B cell (primary cell): ENCODE results near the gene RPH3AL. TPM values are rescaled to one million over a fixed set of nuclear protein-coding genes. Genes with fewer than 3 reads are reported as not detected.

ENCODE experiments used
- ATAC-seq: fragments of 200-7000 bp; cut with Tn5 transposase; one replicate; pipeline ENCODE4 v1.10.0; 2021; ENCODE audit warnings: low read depth, mild to moderate bottlenecking, moderate number of reproducible peaks, moderate library complexity
- CTCF ChIA-PET: fragments of 350-600 bp; sonication (Branson Sonifier 250); formaldehyde crosslinking; loops from one replicate; lab custom pipeline; 2021; ENCODE audit warnings: antibody characterized with exemption, inconsistent platforms; lab: Charles Lee
- POLR2A ChIA-PET: fragments of 350-600 bp; sonication (Branson Sonifier 250); formaldehyde crosslinking; loops from one replicate; lab custom pipeline; 2021; ENCODE audit warnings: antibody characterized with exemption; lab: Charles Lee
- DNase-seq: peaks from one replicate; pipeline ENCODE4 v3.0.0; 2013
- H2AFZ ChIP-seq: 2 replicates; pipeline ENCODE4 v1.6.1; 2012; ENCODE audit warnings: mild to moderate bottlenecking, low read depth, low read length; ENCODE audit not compliant: insufficient read depth, poor library complexity, severe bottlenecking
- H3K27ac ChIP-seq, 2 donors: 1 replicate in 1 of 2; 2 replicates in 1 of 2; pipeline ENCODE4 v1.5.1; 2012 to 2013; ENCODE audit warnings: low read length in 2 of 2, mild to moderate bottlenecking in 2 of 2, moderate library complexity in 1 of 2
- H3K27me3 ChIP-seq, 4 experiments: fragments of 200-600 bp in 1 of 4; sonication (generic) in 1 of 4; replicated peaks in 1 of 4; 1 replicate in 2 of 4; 2 replicates in 2 of 4; pipeline versions ENCODE4 v1.6.1 to v1.7.0; 2013 to 2016; ENCODE audit warnings: low read length in 3 of 4, mild to moderate bottlenecking in 2 of 4, mixed read lengths in 1 of 4, moderate library complexity in 1 of 4; ENCODE audit not compliant: insufficient read depth in 4 of 4, control insufficient read depth in 3 of 4; ENCODE audit errors: control extremely low read depth in 1 of 4
- H3K36me3 ChIP-seq, 2 experiments: replicated peaks in 1 of 2; 1 replicate in 1 of 2; 2 replicates in 1 of 2; pipeline versions ENCODE4 v1.6.1 to v1.7.1; 2013; ENCODE audit warnings: low read length in 1 of 2; ENCODE audit not compliant: insufficient read depth in 2 of 2, control insufficient read depth in 1 of 2; ENCODE audit errors: control extremely low read depth in 1 of 2, extremely low read depth in 1 of 2
- H3K4me1 ChIP-seq, 2 donors: fragments of 200-600 bp in 1 of 2; sonication (generic) in 1 of 2; 1 replicate in 1 of 2; 2 replicates in 1 of 2; pipeline versions ENCODE4 v1.5.1 to v1.6.1; 2013 to 2017; ENCODE audit warnings: low read length in 2 of 2; ENCODE audit not compliant: control insufficient read depth in 2 of 2, insufficient read depth in 2 of 2
- H3K4me2 ChIP-seq: replicated peaks from 2 replicates; pipeline ENCODE3; 2012; ENCODE audit warnings: mild to moderate bottlenecking, low read depth, low read length; ENCODE audit not compliant: poor library complexity, severe bottlenecking
- H3K4me3 ChIP-seq, 5 experiments: fragments of 200-600 bp in 1 of 5; sonication (generic) in 1 of 5; 1 replicate in 3 of 5; 2 replicates in 2 of 5; pipeline versions ENCODE4 v1.5.1 to v1.7.0; 2011 to 2016; ENCODE audit warnings: low read length in 4 of 5, mild to moderate bottlenecking in 4 of 5, low read depth in 2 of 5, control low read depth in 1 of 5, moderate library complexity in 1 of 5; ENCODE audit not compliant: insufficient read depth in 1 of 5; ENCODE audit errors: control extremely low read depth in 1 of 5, extremely low read depth in 1 of 5
- H3K79me2 ChIP-seq: fragments of 200-600 bp; sonication (generic); one replicate; pipeline ENCODE4 v1.6.0; 2016; ENCODE audit warnings: low read length; ENCODE audit not compliant: control insufficient read depth, insufficient read depth
- H3K9ac ChIP-seq: fragments of 200-600 bp; sonication (generic); 2 replicates; pipeline ENCODE4 v1.6.1; 2017; ENCODE audit warnings: mild to moderate bottlenecking, low read length, moderate library complexity
- H3K9me3 ChIP-seq, 3 donors: one replicate each; pipeline versions ENCODE4 v1.6.1 to v1.7.1; 2013; ENCODE audit warnings: low read length in 2 of 3; ENCODE audit not compliant: control insufficient read depth in 2 of 3, insufficient read depth in 1 of 3; ENCODE audit errors: control extremely low read depth in 1 of 3
- H4K20me1 ChIP-seq: 2 replicates; pipeline ENCODE4 v1.6.0; 2012; ENCODE audit warnings: mild to moderate bottlenecking, low read length; ENCODE audit not compliant: insufficient read depth, control insufficient read depth, poor library complexity, severe bottlenecking
- H3K27ac Mint-ChIP-seq: one replicate; pipeline ENCODE4 v1.8.0; 2021; ENCODE audit warnings: mixed read lengths
- H3K27me3 Mint-ChIP-seq: one replicate; pipeline ENCODE4 v1.8.0; 2021; ENCODE audit warnings: mixed read lengths
- H3K4me1 Mint-ChIP-seq: one replicate; pipeline ENCODE4 v1.8.0; 2021; ENCODE audit warnings: mixed read lengths
- H3K4me3 Mint-ChIP-seq: one replicate; pipeline ENCODE4 v1.8.0; 2021; ENCODE audit warnings: mixed read lengths
- H3K9me3 Mint-ChIP-seq: one replicate; pipeline ENCODE4 v1.8.0; 2022; ENCODE audit warnings: mixed read lengths; ENCODE audit not compliant: insufficient read depth
- CTCF ChIP-seq: fragments of 200-600 bp; IDR thresholded peaks from one replicate; pipeline ENCODE4 v1.8.0; 2022; ENCODE audit warnings: antibody characterized with exemption, mild to moderate bottlenecking
- EZH2 ChIP-seq: IDR thresholded peaks from 2 replicates; pipeline ENCODE4 v1.6.1; 2012; ENCODE audit warnings: borderline replicate concordance, low read depth, mild to moderate bottlenecking, moderate library complexity, low read length; ENCODE audit not compliant: insufficient read depth, poor library complexity, severe bottlenecking
- WGBS: methylation state at CpG from one replicate; pipeline ENCODE4 v1.1.5; 2013; ENCODE audit warnings: missing lambda C conversion rate; ENCODE audit not compliant: insufficient coverage; 5-methylcytosine and 5-hydroxymethylcytosine counted together
- intact Hi-C: fragments of 100-400 bp; cut with micrococcal nuclease; formaldehyde crosslinking; loops from one replicate; pipeline ENCODE4 v1.10.0; 2022
- polyA plus RNA-seq: library from polyadenylated mRNA; depleted of rRNA; stranded (reverse); fragments of >200 nt; gene quantifications from 2 replicates; pipeline ENCODE4 v1.2.3, GENCODE V29; 2012
- total RNA-seq, 2 donors: library from RNA; stranded (reverse); fragments of 120-200 nt in 1 of 2; gene quantifications; 1 replicate in 1 of 2; 2 replicates in 1 of 2; pipeline versions ENCODE4 v1.2.3 to v1.2.4, GENCODE V29; 2013 to 2022

RPH3AL gene
- total and polyA plus RNA-seq, 2 donors (not counting 1 experiment from before 2014, with no cell fraction given), result 10.8 to 13.3 TPM

- no peaks in the 10 kb centered on the region for H3K27me3 Mint-ChIP-seq
- Histone ChIP-seq H3K4me3 (no peak overlapping the region), H3K4me1 (no peaks in the 10 kb centered on the region), H3K9ac (no peak overlapping the region), H3K9me3 (peaks cover 0 to 7% (median 0%) of the 10 kb centered on the region in 3 donors), H2AFZ (no peak overlapping the region), H3K27ac (no peak overlapping the region), H3K79me2 (no peaks in the 10 kb centered on the region), H4K20me1 (no peaks in the 10 kb centered on the region), H3K36me3 (no peaks in the 10 kb centered on the region), H3K4me2 (no peak overlapping the region), H3K27me3 (no peaks in the 10 kb centered on the region)
- H3K27ac Mint-ChIP-seq, result no peak overlapping the region
- intact Hi-C loops, result no loop called here
- 91% methylated on average over 10 of the region's 10 CpGs for WGBS
- CTCF ChIA-PET, result no interaction called here
- no peak for DNase-seq
- H3K9me3 Mint-ChIP-seq, result no peaks in the 10 kb centered on the region
- no peaks in the 10 kb centered on the region for H3K4me1 Mint-ChIP-seq
- POLR2A ChIA-PET, result no interaction called here
- TF ChIP-seq CTCF, result no peak
- TF ChIP-seq EZH2, result no peak
- no peak overlapping the region for H3K4me3 Mint-ChIP-seq
- no peak for ATAC-seq
These were observed 39.4 kb downstream of the RPH3AL start for GRCh38 chr17:313231-313630.

GRCh38 chr17:312476-313148 is 40.0 kb downstream of the RPH3AL start:
- 90% methylated on average over 18 of the region's 18 CpGs for whole genome bisulfite sequencing
- no peak for ATAC-seq
- no peak overlapping the region for H3K4me3 ChIP-seq
- intact Hi-C loops, result no loop called here
- no peak overlapping the region for H2AFZ ChIP-seq
- POLR2A ChIA-PET, result no interaction called here
- no peak overlapping the region for H3K27ac ChIP-seq
- DNase-seq, result no peak
- no peaks in the 10 kb centered on the region for H4K20me1 ChIP-seq
- TF ChIP-seq EZH2 (no peak), CTCF (no peak)
- no peak overlapping the region for H3K27ac Mint-ChIP-seq
- no peak overlapping the region for H3K9ac ChIP-seq
- no peaks in the 10 kb centered on the region for H3K27me3 ChIP-seq
- no peak overlapping the region for H3K4me3 Mint-ChIP-seq
- no peaks in the 10 kb centered on the region for H3K4me1 ChIP-seq
- H3K4me2 ChIP-seq, result no peak overlapping the region
- no peaks in the 10 kb centered on the region for H3K9me3 Mint-ChIP-seq
- no peaks in the 10 kb centered on the region for H3K27me3 Mint-ChIP-seq
- no peaks in the 10 kb centered on the region for H3K79me2 ChIP-seq
- CTCF ChIA-PET, result no interaction called here
- no peaks in the 10 kb centered on the region for H3K4me1 Mint-ChIP-seq
- H3K9me3 ChIP-seq, result peaks cover 0 to 7% (median 0%) of the 10 kb centered on the region in 3 donors
- H3K36me3 ChIP-seq, result no peaks in the 10 kb centered on the region
